GM12872 (cell line): ENCODE measurements around the gene BLVRA.

ENCODE experiments used
- CTCF ChIP-seq: IDR thresholded peaks from 3 replicates; pipeline ENCODE4 v1.5.1; 2011; ENCODE audit warnings: low read depth, mild to moderate bottlenecking, low read length, moderate library complexity; ENCODE audit not compliant: insufficient read depth

BLVRA gene

GRCh38 chr7:43727003-43727402, 31.5 kb upstream of the BLVRA start:
- no peak for TF ChIP-seq CTCF

DNA sequence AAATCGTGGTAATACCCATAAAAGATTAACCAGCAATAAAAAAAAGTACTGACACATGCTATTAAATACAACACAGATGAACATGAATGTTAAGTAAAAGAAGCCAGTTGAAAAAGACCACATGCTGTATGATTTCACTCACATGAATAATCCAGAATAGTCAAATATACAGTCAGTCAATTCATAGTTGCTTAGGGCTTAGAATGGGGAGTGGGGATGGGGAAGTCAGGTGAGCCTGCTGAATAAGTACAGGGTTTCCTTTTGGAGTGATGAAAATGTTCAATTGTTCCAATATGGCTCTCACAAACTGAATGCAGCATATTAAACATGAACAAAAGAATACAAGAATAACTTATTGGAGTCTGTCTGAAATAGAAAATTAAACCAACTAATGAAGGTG, 31.0 kb upstream of the BLVRA start:
- no peak for TF ChIP-seq CTCF

DNA sequence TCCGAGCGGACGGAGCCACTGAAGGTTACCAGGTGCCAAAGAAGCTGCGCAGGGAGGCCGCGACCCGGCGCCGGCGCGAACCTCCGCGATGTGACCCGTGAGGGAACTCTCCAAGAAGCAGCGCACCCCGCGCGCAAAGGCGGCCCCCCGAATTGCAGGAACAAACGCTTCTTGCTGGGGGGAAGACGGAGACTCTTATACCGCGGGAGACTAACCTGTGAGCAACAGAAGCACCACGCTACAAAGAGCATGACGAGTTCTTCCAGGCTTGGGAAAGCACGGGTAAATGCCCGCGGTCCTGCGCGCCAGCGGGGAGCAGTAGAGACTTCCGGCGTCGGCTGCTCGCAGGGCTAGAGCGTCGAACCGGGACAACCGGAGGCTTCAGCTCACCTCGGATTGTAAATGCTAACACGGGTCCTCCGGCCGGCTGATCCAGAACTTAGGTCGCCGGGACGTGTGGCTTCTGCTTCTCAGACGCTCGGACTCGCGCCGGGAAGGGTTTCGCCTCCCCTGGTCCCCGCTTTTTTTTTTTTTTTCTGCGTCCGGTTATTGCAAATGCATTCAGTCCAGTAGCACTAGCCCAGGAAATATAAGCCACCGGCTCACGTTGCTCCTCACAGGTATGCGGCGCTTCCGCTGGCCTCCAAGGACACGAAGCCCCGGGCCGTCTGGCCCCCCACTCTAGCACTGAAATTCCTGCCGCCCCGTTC, 29.1 kb upstream of the BLVRA start, which contains the start of gene COA1:
Gene COA1, minus strand, starts transcription at position 310 of the 710 bp plus-strand sequence. CDS start 80,909 bp downstream, outside the sequence.
- peak; percentile 30; the same call in 1 of the 3 replicates for TF ChIP-seq CTCF

GRCh38 chr7:43729924-43730248, 28.6 kb upstream of the BLVRA start:
- TF ChIP-seq CTCF, result no peak

GRCh38 chr7:43735403-43735801, 23.1 kb upstream of the BLVRA start:
- no peak for TF ChIP-seq CTCF

GRCh38 chr7:43735802-43736603, 22.5 kb upstream of the BLVRA start:
- TF ChIP-seq CTCF, result no peak

DNA sequence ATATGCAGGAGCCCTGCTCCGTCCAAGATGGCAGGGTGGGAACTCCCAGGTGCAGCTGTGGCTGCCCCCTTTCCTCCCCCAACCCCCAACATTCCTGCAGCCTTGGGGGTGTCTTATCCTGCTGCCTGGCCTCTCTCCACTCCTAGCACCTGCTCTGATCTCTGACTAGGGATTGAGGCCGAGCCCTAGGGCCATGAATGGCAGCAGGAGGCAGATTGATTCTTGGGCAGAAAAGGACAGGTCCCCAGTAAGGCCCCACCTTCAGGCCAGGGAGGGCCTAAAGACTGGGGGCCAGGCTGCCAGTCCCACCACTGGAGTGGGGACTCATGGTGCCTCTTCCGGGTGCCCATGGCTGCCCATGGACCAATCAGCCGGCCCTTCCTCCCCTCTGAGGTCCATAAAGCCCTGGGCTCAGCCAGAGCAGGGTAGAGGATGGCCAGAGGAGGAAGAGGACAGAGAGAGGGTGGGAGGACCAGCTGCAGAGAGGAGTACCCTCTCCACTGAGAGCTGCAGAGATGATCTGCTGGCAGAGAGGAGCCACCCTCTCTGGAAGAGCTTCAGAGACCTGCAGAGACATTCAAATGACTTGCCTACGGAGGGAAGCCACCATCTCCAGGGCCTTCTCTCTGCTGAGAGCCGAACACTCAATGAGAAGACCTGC, 20.9 kb upstream of the BLVRA start:
- no peak for TF ChIP-seq CTCF
